HPDE6-E6E7 (cell line): ENCODE data around the gene WNT9B.

Experiments used
- DNase-seq: peaks from one replicate; pipeline ENCODE4 v3.0.0; 2011; ENCODE audit warnings: missing footprints; ENCODE audit errors: extremely low spot score

Gene WNT9B

GRCh38 chr17:46851029-46851741 lies at the start of gene WNT9B:
Gene WNT9B (plus strand): TSS chr17:46851583. CDS start chr17:46851639, 56 bp downstream.
- DNase-seq = no peak

- DNase-seq = no peak
Observed at GRCh38 chr17:46802800-46803199, 48.6 kb upstream of the WNT9B start.

- DNase-seq = no peak
Observed at GRCh38 chr17:46803544-46803943, 47.8 kb upstream of the WNT9B start.

GRCh38 chr17:46805771-46806170 lies 45.6 kb upstream of the WNT9B start:
- DNase-seq = no peak

- no peak for DNase-seq
Observed at GRCh38 chr17:46809110-46809571, 42.2 kb upstream of the WNT9B start.

GRCh38 chr17:46810837-46811236 lies 40.5 kb upstream of the WNT9B start:
- DNase-seq = no peak

GRCh38 chr17:46811978-46812583 lies 39.3 kb upstream of the WNT9B start:
- DNase-seq = no peak

- no peak for DNase-seq
Observed at GRCh38 chr17:46812624-46813318, 38.6 kb upstream of the WNT9B start.

GRCh38 chr17:46813920-46814319 lies 37.5 kb upstream of the WNT9B start:
- DNase-seq = no peak

- DNase-seq = no peak
Observed at GRCh38 chr17:46814446-46814845, 36.9 kb upstream of the WNT9B start.

- no peak for DNase-seq
Observed at GRCh38 chr17:46815474-46816353, 35.7 kb upstream of the WNT9B start.

- no peak for DNase-seq
Observed at GRCh38 chr17:46817151-46817900, 34.1 kb upstream of the WNT9B start.

- DNase-seq = no peak
Observed at GRCh38 chr17:46817901-46818209, 33.5 kb upstream of the WNT9B start.

- no peak for DNase-seq
Observed at GRCh38 chr17:46818316-46818928, 33.0 kb upstream of the WNT9B start, which contains the start of gene WNT3. Gene WNT3 (minus strand): TSS chr17:46818692. CDS start chr17:46818597, 95 bp downstream.

GRCh38 chr17:46818929-46819859 lies 32.2 kb upstream of the WNT9B start:
- no peak for DNase-seq

- DNase-seq = no peak
Observed at GRCh38 chr17:46819906-46820351, 31.5 kb upstream of the WNT9B start.

GRCh38 chr17:46820592-46821450 lies 30.6 kb upstream of the WNT9B start:
- DNase-seq = no peak
